Measurements from ENCODE around the gene GINS3.

Gene GINS3

GRCh38 chr16:58425245-58425644 is 33.0 kb downstream of the GINS3 start:
- Histone ChIP-seq H3K4me3 (peak overlapping the region in 2 of 10 experiments; percentile 3 to 5; a peak in 1 of 20 replicates), H3K9me3 (replicated peaks in 1 of 11) (no peaks in the 10 kb centered on the region), H3K9ac (peak overlapping the region in 10 of 11 experiments; percentile 32 to 70 (median 54); a peak in 18 of 22 replicates), H3K4me2 (peak overlapping the region; percentile 68 to 91 (median 83)), H3K36me3 (no peaks in the 10 kb centered on the region), H4K20me1 (peaks cover 0 to 18% (median 0%) of the 10 kb centered on the region in 11 experiments; a peak in 1 of 22 replicates), H3K27me3 (peaks cover 0 to 24% (median 0%) of the 10 kb centered on the region in 11 experiments; a peak in 7 of 22 replicates), H3K27ac (peak overlapping the region; percentile 51 to 85 (median 76); a peak in 21 of 22 replicates), H3K4me1 (peaks cover 47 to 95% (median 89%) of the 10 kb centered on the region in 10 experiments)
- no peak for TF ChIP-seq Cebpa-rat (IDR thresholded peaks at IDR 0.05)

- Histone ChIP-seq H3K27me3 (peaks cover 0 to 30% (median 0%) of the 10 kb centered on the region in 11 experiments; a peak in 7 of 22 replicates), H3K4me1 (peaks cover 45 to 95% (median 89%) of the 10 kb centered on the region in 10 experiments), H3K4me3 (peak overlapping the region in 2 of 10 experiments; percentile 3 to 5; a peak in 5 of 20 replicates), H3K4me2 (peak overlapping the region; percentile 68 to 91 (median 83)), H3K27ac (peak overlapping the region; percentile 51 to 85 (median 76); a peak in 21 of 22 replicates), H4K20me1 (peaks cover 0 to 18% (median 0%) of the 10 kb centered on the region in 11 experiments; a peak in 1 of 22 replicates), H3K9me3 (replicated peaks in 1 of 11) (no peaks in the 10 kb centered on the region), H3K9ac (peak overlapping the region in 10 of 11 experiments; percentile 32 to 70 (median 54); a peak in 19 of 22 replicates), H3K36me3 (no peaks in the 10 kb centered on the region)
- TF ChIP-seq Cebpa-rat (IDR thresholded peaks at IDR 0.05): peak in 2 of 11 experiments; percentile 19 to 46; a peak in 2 of 22 replicates
These were observed 33.7 kb downstream of the GINS3 start for GRCh38 chr16:58425756-58426494.

- H3K27ac ChIP-seq: peak overlapping the region in 6 of 11 experiments; percentile 32 to 85 (median 76); a peak in 6 of 22 replicates
- no peak for TF ChIP-seq Cebpa-rat (IDR thresholded peaks at IDR 0.05)
- H3K4me2 ChIP-seq: peak overlapping the region; percentile 68 to 91 (median 83)
- H3K27me3 ChIP-seq: peaks cover 0 to 39% (median 0%) of the 10 kb centered on the region in 11 experiments; a peak in 7 of 22 replicates
- H3K9me3 ChIP-seq (replicated peaks in 1 of 11): no peaks in the 10 kb centered on the region
- no peak overlapping the region; a peak in 1 of 20 replicates for H3K4me3 ChIP-seq
- H3K9ac ChIP-seq: peak overlapping the region in 2 of 11 experiments; percentile 16 to 17; a peak in 1 of 22 replicates
- peaks cover 0 to 18% (median 0%) of the 10 kb centered on the region in 11 experiments; a peak in 1 of 22 replicates for H4K20me1 ChIP-seq
- peaks cover 35 to 95% (median 89%) of the 10 kb centered on the region in 10 experiments for H3K4me1 ChIP-seq
- H3K36me3 ChIP-seq: no peaks in the 10 kb centered on the region
These were observed 34.7 kb downstream of the GINS3 start for GRCh38 chr16:58426966-58427365.

GRCh38 chr16:58428621-58429542 is 36.6 kb downstream of the GINS3 start:
- Histone ChIP-seq H3K36me3 (no peaks in the 10 kb centered on the region), H3K27me3 (peaks cover 0 to 45% (median 0%) of the 10 kb centered on the region in 11 experiments; a peak in 7 of 22 replicates), H3K4me3 (no peak overlapping the region), H3K9ac (no peak overlapping the region), H3K27ac (no peak overlapping the region), H3K9me3 (replicated peaks in 1 of 11) (peaks cover 0 to 8% (median 7%) of the 10 kb centered on the region in 11 experiments; a peak in 7 of 22 replicates), H4K20me1 (peaks cover 0 to 18% (median 0%) of the 10 kb centered on the region in 11 experiments; a peak in 1 of 22 replicates), H3K4me2 (peak overlapping the region in 9 of 11 experiments; percentile 19 to 89 (median 71); a peak in 18 of 22 replicates), H3K4me1 (peaks cover 35 to 91% (median 85%) of the 10 kb centered on the region in 10 experiments)
- no peak for TF ChIP-seq Cebpa-rat (IDR thresholded peaks at IDR 0.05)

- Histone ChIP-seq H4K20me1 (peaks cover 0 to 14% (median 0%) of the 10 kb centered on the region in 11 experiments; a peak in 1 of 22 replicates), H3K36me3 (no peaks in the 10 kb centered on the region), H3K9me3 (replicated peaks in 1 of 11) (peaks cover 0 to 21% (median 8%) of the 10 kb centered on the region in 11 experiments; a peak in 12 of 22 replicates), H3K4me1 (peaks cover 26 to 80% (median 69%) of the 10 kb centered on the region in 10 experiments), H3K4me3 (no peak overlapping the region), H3K9ac (peak overlapping the region in 1 of 11 experiments; percentile 1; a peak in 1 of 22 replicates), H3K27me3 (peaks cover 0 to 45% (median 0%) of the 10 kb centered on the region in 11 experiments; a peak in 7 of 22 replicates), H3K4me2 (peak overlapping the region; percentile 17 to 89 (median 71); a peak in 19 of 22 replicates), H3K27ac (peak overlapping the region in 1 of 11 experiments; percentile 29; a peak in 2 of 22 replicates)
- TF ChIP-seq Cebpa-rat (IDR thresholded peaks at IDR 0.05): no peak
These were observed 38.4 kb downstream of the GINS3 start for GRCh38 chr16:58430718-58431117.

GRCh38 chr16:58433569-58433951 is 41.3 kb downstream of the GINS3 start:
- no peaks in the 10 kb centered on the region for H3K36me3 ChIP-seq
- peaks cover 18 to 80% (median 68%) of the 10 kb centered on the region in 10 experiments for H3K4me1 ChIP-seq

GRCh38 chr16:58435779-58436178 is 43.5 kb downstream of the GINS3 start:
- Histone ChIP-seq H3K4me1 (peaks cover 22 to 80% (median 68%) of the 10 kb centered on the region in 10 experiments), H3K36me3 (no peaks in the 10 kb centered on the region), H3K9me3 (replicated peaks in 1 of 11) (peaks cover 7 to 40% (median 26%) of the 10 kb centered on the region in 11 experiments; a peak in 21 of 22 replicates), H3K27ac (peak overlapping the region in 3 of 11 experiments; percentile 13 to 88 (median 29); a peak in 3 of 22 replicates), H4K20me1 (no peaks in the 10 kb centered on the region), H3K4me3 (no peak overlapping the region), H3K27me3 (peaks cover 0 to 16% (median 0%) of the 10 kb centered on the region in 11 experiments; a peak in 3 of 22 replicates), H3K9ac (no peak overlapping the region), H3K4me2 (peak overlapping the region in 10 of 11 experiments; percentile 0 to 87 (median 74); a peak in 14 of 22 replicates)
- no peak for TF ChIP-seq Cebpa-rat (IDR thresholded peaks at IDR 0.05)

More at GRCh38 chr16:58433569-58433951, 41.3 kb downstream of the GINS3 start:
- H3K27ac ChIP-seq: no peak overlapping the region
- H3K27me3 ChIP-seq: peaks cover 0 to 38% (median 0%) of the 10 kb centered on the region in 11 experiments; a peak in 6 of 22 replicates
- no peak for TF ChIP-seq Cebpa-rat (IDR thresholded peaks at IDR 0.05)
- no peak overlapping the region for H3K4me3 ChIP-seq
- no peak overlapping the region for H3K9ac ChIP-seq
- H3K4me2 ChIP-seq: no peak overlapping the region
- no peaks in the 10 kb centered on the region for H4K20me1 ChIP-seq
- H3K9me3 ChIP-seq (replicated peaks in 1 of 11): peaks cover 7 to 38% (median 25%) of the 10 kb centered on the region in 11 experiments; a peak in 21 of 22 replicates
